Measurements from ENCODE around the gene CHST8.

The CHST8 gene

DNA sequence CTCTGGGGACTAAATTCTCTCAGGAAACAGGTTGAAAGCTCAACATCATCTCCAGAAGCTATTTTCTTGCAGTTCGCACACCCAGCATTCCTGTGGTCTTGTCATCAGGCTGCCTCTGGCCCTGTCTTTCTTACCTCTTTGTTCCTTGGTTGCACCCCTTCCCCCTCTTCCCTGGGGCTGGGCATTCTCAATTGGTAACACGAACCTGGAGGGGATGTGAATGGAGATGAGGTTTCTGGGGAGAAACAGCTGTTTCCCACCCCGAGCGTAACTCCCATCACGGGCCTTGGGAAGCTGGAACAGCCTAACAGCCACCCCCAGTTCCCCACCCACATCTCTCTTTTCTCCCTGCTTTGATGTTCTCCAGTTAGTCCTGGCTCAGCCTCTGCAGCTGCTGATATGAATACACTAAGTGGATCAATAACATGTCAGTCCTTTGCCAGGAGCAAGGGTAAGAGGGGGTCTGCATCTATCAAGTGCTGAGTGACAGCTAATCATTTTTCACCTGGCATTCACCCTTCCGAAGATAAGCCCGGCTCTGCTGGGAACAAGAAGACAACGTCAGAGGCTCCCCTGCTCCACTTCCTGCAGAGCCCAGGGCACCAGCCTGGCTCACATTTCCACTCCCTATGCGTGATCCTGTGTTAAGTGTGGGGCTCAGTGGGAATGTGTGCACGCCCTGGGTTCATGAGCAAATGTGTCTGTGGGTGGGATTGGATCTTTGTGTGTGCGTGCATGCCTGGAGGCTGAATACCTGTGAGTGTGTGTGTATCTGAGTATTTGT is 100.9 kb downstream of the CHST8 start:
- no peak for TF ChIP-seq FOXP2 (optimal IDR thresholded peaks at IDR 0.05; ENCODE audit: borderline replicate concordance, extremely low read depth, extremely low read length, insufficient read depth)

DNA sequence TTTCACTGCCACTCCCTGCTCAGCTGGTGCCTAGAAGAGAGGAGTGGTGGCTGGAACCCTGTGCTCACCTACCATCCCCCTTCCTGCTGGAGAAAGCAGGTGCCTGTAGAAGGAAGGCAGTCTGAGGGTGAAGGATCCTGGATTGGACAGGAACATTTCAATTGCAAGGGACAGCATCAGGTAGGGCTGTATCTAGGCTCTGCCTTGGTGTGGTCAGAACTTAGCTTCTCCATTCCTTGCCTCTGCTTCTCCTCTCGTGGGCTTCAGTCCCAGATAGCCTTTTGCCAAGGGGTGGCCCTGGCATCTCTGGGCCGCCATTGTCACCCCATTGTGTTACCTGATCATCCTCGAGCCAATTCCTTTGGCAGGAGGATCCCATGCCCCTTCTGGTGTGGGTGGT is 101.8 kb downstream of the CHST8 start:
- TF ChIP-seq, protein P1, sequence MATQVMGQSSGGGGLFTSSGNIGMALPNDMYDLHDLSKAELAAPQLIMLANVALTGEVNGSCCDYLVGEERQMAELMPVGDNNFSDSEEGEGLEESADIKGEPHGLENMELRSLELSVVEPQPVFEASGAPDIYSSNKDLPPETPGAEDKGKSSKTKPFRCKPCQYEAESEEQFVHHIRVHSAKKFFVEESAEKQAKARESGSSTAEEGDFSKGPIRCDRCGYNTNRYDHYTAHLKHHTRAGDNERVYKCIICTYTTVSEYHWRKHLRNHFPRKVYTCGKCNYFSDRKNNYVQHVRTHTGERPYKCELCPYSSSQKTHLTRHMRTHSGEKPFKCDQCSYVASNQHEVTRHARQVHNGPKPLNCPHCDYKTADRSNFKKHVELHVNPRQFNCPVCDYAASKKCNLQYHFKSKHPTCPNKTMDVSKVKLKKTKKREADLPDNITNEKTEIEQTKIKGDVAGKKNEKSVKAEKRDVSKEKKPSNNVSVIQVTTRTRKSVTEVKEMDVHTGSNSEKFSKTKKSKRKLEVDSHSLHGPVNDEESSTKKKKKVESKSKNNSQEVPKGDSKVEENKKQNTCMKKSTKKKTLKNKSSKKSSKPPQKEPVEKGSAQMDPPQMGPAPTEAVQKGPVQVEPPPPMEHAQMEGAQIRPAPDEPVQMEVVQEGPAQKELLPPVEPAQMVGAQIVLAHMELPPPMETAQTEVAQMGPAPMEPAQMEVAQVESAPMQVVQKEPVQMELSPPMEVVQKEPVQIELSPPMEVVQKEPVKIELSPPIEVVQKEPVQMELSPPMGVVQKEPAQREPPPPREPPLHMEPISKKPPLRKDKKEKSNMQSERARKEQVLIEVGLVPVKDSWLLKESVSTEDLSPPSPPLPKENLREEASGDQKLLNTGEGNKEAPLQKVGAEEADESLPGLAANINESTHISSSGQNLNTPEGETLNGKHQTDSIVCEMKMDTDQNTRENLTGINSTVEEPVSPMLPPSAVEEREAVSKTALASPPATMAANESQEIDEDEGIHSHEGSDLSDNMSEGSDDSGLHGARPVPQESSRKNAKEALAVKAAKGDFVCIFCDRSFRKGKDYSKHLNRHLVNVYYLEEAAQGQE (IDR thresholded peaks at IDR 0.05; ENCODE audit: insufficient read depth in 1 of 2, low read depth in 2 of 2, low read length in 2 of 2): no peak
- TF ChIP-seq TAF1 (IDR thresholded peaks at IDR 0.05; ENCODE audit: borderline replicate concordance, insufficient read depth, low read length) (no peak), FOXP2 (optimal IDR thresholded peaks at IDR 0.05; ENCODE audit: borderline replicate concordance, extremely low read depth, extremely low read length, insufficient read depth) (no peak), POLR2AphosphoS5 (IDR thresholded peaks at IDR 0.05; ENCODE audit: low read depth, low read length) (no peak), SIN3A (IDR thresholded peaks at IDR 0.05; ENCODE audit: borderline replicate concordance, insufficient read depth, low read length) (no peak)

GRCh38 chr19:33724021-33724720 is 102.4 kb downstream of the CHST8 start:
- TF ChIP-seq TAF1 (IDR thresholded peaks at IDR 0.05; ENCODE audit: borderline replicate concordance, insufficient read depth, low read length) (no peak), FOXP2 (optimal IDR thresholded peaks at IDR 0.05; ENCODE audit: borderline replicate concordance, extremely low read depth, extremely low read length, insufficient read depth) (no peak), SIN3A (IDR thresholded peaks at IDR 0.05; ENCODE audit: borderline replicate concordance, insufficient read depth, low read length) (no peak), POLR2AphosphoS5 (IDR thresholded peaks at IDR 0.05; ENCODE audit: low read depth, low read length) (no peak)
- TF ChIP-seq, protein P1 (IDR thresholded peaks at IDR 0.05; ENCODE audit: insufficient read depth in 1 of 2, low read depth in 2 of 2, low read length in 2 of 2): no peak

DNA sequence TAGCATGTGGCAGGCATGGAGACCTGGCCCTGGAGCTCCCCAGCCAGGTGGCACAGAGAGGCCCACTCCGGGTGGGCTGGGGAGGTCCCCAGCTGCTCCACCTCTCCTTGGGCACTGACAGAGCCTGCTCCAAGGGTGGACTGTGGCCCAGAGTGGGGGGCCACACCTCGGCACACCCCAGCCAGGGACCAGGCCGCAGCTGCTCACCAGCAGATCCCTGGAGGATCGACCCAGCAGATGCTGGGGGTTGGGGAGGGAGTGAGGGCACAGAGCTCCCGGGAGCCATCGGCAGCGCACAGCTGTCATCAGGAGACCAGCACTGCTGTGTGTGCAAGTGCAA is 102.9 kb downstream of the CHST8 start:
- TF ChIP-seq, protein P1 (IDR thresholded peaks at IDR 0.05; ENCODE audit: insufficient read depth in 1 of 2, low read depth in 2 of 2, low read length in 2 of 2): no peak
- TF ChIP-seq TAF1 (IDR thresholded peaks at IDR 0.05; ENCODE audit: borderline replicate concordance, insufficient read depth, low read length) (no peak), FOXP2 (optimal IDR thresholded peaks at IDR 0.05; ENCODE audit: borderline replicate concordance, extremely low read depth, extremely low read length, insufficient read depth) (no peak), SIN3A (IDR thresholded peaks at IDR 0.05; ENCODE audit: borderline replicate concordance, insufficient read depth, low read length) (no peak), POLR2AphosphoS5 (IDR thresholded peaks at IDR 0.05; ENCODE audit: low read depth, low read length) (no peak)

- no peak for TF ChIP-seq FOXP2 (optimal IDR thresholded peaks at IDR 0.05; ENCODE audit: borderline replicate concordance, extremely low read depth, extremely low read length, insufficient read depth)
- TF ChIP-seq TAF1 (IDR thresholded peaks at IDR 0.05; ENCODE audit: borderline replicate concordance, insufficient read depth, low read length): no peak
- TF ChIP-seq, protein P1 (IDR thresholded peaks at IDR 0.05; ENCODE audit: insufficient read depth in 1 of 2, low read depth in 2 of 2, low read length in 2 of 2): no peak
- no peak for TF ChIP-seq POLR2AphosphoS5 (IDR thresholded peaks at IDR 0.05; ENCODE audit: low read depth, low read length)
- TF ChIP-seq SIN3A (IDR thresholded peaks at IDR 0.05; ENCODE audit: borderline replicate concordance, insufficient read depth, low read length): no peak
Measured at GRCh38 chr19:33725567-33725966, 103.8 kb downstream of the CHST8 start.
